Measurements from ENCODE around the gene SSH3.
A peak's percentile ranks its signal among the peaks of the same experiment; 100 is the strongest.

The SSH3 gene

GRCh38 chr11:67281552-67282150 is 21.7 kb upstream of the SSH3 start:
- DNase-seq: no peak

GRCh38 chr11:67282155-67282875 is 21.0 kb upstream of the SSH3 start:
- no peak for DNase-seq

DNA sequence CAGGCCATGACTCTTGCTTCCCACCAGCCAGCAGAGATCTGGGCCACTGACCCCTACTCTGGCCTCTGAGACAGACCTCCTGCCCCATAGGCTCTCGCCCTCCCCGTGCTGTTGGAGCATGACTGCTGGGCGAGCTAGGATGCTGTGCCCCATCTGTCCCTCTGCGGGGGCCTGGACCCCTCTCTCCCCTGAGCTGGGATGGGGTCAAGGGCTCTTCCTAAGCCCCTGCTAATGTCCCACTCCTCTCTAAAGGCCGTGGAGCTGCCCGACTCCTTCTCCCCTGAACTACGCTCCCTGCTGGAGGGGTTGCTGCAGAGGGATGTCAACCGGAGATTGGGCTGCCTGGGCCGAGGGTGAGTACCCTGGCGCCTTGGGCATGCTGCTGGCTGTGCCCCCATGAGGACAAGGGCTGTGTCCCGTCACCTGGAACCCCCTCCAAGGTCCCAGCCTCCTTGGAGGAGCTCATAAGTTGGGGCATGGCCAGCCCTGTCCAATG is 20.4 kb upstream of the SSH3 start:
- no peak for DNase-seq

GRCh38 chr11:67283481-67283963 is 19.8 kb upstream of the SSH3 start:
- DNase-seq: peak; percentile 95

- no peak for DNase-seq
Measured at GRCh38 chr11:67284811-67285540, 18.4 kb upstream of the SSH3 start.

GRCh38 chr11:67285541-67286498 is 17.5 kb upstream of the SSH3 start:
- DNase-seq: peak; percentile 36

DNA sequence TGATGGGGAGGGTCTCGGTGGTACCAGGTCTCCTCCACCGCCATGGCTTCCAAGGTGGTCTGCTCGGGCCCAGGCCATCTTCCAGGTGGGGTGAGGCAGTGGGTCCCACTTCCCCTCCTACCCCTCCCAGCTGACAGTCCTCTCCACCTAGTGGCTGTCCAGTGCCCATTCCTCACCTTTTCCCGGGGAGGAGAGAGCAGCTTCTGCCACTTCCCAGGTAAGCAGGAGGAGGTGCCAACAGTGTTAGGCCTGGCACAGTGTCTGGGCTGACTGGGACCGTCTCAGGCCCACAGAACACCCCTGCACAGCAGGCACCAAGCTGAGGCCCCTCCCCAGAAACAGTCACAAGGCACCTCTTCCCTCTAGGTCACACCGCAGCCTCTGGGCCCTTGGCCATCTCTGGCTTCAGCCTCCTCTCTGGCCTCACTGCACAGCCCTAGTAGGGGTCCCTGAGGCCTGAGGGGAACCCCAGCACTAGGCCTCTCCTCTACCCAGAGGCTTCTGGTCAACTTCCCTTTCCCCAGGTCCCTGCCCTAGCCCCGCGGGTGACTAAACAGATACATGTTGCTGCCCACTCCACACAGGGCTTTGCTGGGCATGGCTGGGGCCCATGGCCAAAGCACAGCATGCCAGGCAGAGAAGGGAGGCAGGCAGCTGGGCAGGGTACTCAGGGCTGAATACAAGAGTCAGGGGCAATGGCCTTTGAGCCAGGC is 16.6 kb upstream of the SSH3 start:
- peak; percentile 35 for DNase-seq

- peak; percentile 66 for DNase-seq
Measured at GRCh38 chr11:67287355-67288197, 15.8 kb upstream of the SSH3 start.

DNA sequence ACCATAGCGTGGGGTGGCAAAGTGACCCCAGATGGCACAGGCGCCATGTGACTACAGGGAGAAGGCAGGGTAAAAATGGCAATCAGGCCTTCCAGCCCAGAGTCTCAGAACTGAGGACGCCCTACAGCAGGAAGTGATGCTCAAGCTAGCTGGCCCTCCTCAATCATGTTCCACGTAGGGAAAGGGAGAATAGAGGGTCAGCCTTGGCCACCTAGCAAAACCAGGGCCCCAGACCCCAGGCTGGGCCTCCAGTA is 15.2 kb upstream of the SSH3 start:
- peak; percentile 96 for DNase-seq

- DNase-seq: peak; percentile 79
Measured at GRCh38 chr11:67288452-67289225, 14.7 kb upstream of the SSH3 start.

DNA sequence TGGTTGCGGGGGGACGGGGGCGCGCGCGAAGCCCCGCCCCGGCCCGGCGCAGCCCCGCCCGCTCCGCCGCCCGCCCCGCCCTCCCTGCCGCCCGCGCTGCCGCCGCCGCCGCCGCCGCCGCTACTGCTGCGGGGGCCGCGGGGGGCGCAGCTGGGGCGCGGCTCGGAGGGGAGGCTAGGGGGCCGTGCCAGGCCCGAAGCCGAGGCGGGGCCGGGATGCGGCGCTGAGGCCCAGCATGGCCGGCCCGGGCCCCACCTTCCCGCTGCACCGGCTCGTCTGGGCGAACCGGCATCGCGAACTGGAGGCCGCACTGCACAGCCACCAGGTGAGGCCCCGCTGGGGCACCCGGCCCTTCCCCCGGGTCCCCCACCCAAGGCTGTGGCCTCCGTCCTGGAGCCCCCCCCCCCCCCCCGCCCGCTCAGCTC is 14.1 kb upstream of the SSH3 start, which contains the start of gene ANKRD13D:
ANKRD13D (plus strand) TSS at position 78 of the 425 bp plus-strand sequence; CDS start at position 236, 158 bp downstream.
- peak; percentile 56 for DNase-seq

DNA sequence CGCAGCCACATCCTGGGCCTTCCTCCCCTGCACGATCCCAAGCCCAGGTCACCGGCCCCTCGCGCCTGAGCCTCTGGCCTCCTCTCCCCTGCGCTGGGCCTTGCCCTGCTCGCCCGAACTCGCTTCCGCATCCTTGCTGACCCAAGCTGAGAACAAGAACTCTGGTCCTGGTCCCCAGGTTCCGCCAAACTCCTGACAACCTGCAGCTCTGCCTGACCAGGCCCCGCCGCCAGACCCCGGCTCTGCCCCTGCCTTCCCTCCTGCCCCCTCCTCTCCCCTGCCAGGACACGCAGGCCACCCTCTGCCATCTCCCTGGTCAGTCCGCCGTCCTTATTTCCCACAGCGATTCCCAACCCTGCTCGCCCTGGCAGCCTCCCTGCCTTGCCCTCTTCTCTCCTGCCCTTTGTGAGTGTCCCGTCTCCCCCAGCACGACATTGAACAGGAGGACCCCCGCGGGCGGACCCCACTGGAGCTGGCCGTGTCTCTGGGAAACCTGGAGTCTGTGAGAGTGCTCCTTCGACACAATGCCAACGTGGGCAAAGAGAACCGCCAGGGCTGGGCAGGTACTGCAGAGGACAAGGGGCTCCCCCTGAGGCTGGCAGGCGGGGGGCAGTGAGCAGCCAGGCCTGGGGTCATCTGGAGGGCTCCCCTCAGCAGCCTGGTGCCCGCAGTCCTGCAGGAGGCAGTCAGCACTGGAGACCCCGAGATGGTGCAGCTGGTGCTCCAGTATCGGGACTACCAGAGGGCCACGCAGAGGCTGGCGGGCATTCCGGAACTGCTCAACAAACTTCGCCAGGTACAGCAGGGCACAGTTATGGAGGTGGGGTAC is 13.5 kb upstream of the SSH3 start:
- DNase-seq: no peak

DNA sequence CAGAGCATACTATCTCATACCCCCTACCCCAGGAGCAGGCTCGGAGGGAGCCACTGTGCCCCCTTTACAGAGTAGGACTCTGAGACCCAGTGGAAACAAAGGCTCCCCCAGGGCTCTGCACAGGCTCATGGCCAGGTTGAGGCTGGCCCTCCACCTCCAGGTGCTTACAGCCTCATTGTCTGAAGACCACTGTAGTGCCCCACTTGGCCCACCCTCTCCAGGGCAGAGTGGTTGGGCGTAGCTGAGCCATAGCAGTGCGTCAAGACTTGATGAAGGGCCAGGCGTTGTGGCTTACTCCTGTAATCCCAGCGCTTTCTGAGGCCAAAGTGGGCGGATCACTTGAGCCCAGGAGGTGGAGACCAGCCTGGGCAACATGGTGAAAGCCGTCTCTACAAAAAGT is 12.5 kb upstream of the SSH3 start:
- no peak for DNase-seq

DNA sequence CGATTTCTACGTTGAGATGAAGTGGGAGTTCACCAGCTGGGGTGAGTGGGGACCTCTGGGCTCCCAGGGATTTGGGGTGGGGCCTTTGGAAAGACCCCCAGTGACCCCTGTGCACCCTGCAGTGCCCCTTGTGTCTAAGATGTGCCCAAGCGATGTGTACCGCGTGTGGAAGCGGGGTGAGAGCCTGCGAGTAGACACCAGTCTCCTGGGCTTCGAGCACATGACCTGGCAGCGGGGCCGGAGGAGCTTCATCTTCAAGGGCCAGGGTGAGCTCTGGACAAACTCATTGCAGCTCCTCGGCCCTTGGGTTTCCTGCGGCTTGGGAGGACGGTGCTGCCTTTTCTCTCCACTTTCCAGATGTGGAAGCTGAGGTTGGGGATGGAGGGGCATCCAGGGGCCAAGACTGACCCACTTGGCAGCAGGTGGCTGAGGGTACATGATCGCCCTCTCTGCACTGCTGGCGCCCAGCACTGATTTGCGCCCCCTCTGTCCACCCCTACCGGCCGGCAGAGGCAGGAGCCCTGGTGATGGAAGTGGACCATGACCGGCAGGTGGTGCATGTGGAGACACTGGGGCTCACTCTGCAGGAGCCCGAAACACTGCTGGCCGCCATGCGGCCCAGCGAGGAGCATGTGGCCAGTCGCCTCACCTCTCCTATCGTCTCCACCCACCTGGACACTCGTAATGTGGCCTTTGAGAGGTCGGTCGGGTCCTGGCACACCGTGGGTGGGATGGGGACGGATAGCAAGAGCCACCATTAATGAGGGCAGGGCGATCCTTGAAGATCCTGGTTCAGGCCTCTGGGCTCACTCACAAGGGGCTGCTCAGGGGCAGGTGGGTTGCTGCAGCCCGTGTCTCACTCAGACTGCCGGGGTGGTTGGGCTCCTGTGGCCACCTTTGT is 11.6 kb upstream of the SSH3 start:
- no peak for DNase-seq

- no peak for DNase-seq
Measured at GRCh38 chr11:67292671-67293070, 10.7 kb upstream of the SSH3 start.

GRCh38 chr11:67293090-67293489 is 10.2 kb upstream of the SSH3 start:
- DNase-seq: no peak

DNA sequence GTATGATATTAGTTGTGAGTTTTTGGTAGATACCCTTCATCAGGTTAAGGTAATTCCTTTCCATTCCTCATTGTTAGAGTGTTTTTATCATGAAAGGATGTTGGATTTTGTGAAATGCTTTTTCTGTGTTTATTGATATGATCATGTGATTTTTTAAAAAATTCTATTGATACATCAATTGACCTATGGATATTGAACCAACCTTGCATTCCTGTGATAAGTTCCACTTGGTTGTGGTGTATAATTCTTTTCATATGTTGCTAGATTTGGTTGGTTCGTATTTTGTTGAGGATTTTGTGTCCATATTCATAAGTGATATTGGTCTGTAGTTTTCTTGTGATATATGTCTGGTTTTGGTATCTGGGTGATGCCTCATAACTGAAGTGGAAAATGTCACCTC is 7.5 kb upstream of the SSH3 start:
- DNase-seq: no peak

- no peak for DNase-seq
Measured at GRCh38 chr11:67298786-67299185, 4.5 kb upstream of the SSH3 start.
